C4-2B (cell line): ENCODE measurements around the gene DRAM1.

Experiments
- CTCF ChIP-seq: fragments of 450-650 bp; conservative IDR thresholded peaks from 2 replicates; pipeline ENCODE4 v1.5.1; 2017; ENCODE audit warnings: mild to moderate bottlenecking
- ZFX ChIP-seq: fragments of 450-650 bp; IDR thresholded peaks from 2 replicates; pipeline ENCODE4 v1.6.1; 2017

- TF ChIP-seq CTCF (no peak), ZFX (no peak)
These were observed 24.4 kb upstream of the DRAM1 start for GRCh38 chr12:101852998-101853397.
